IMR-90 (cell line): Measurements from ENCODE around the gene SH3RF2. TPM values are rescaled to one million over a fixed set of nuclear protein-coding genes. Genes with fewer than 3 reads are reported as not detected.

Source experiments
- ATAC-seq: fragments of 200-7000 bp; cut with Tn5 transposase; 2 replicates; pipeline ENCODE4 v1.9.1; 2020; ENCODE audit warnings: low read depth, mild to moderate bottlenecking, moderate library complexity
- Bru-seq: library from RNA; stranded (reverse); fragments of 400-500 nt; gene quantifications from one replicate; lab custom pipeline; 2021; lab: Mats Ljungman, UMichigan
- BruChase-seq, 2 experiments: library from RNA; stranded (reverse); fragments of 400-500 nt; gene quantifications; one replicate each; lab custom pipeline; 2021; lab: Mats Ljungman, UMichigan
- BruUV-seq: library from RNA; stranded (reverse); fragments of 400-500 nt; replicated peaks from 2 replicates; lab custom pipeline; 2021; lab: Mats Ljungman, UMichigan
- CTCF ChIA-PET: fragments of 300-600 bp; formaldehyde crosslinking; extraction: SDS; loops from one replicate; lab custom pipeline; 2021; ENCODE audit warnings: antibody characterized with exemption; lab: Yijun Ruan, JAX
- POLR2A ChIA-PET: fragments of 300-600 bp; sonication (Branson Sonifier 250); formaldehyde crosslinking; loops from one replicate; lab custom pipeline; 2022; ENCODE audit warnings: antibody characterized with exemption; ENCODE audit not compliant: unreplicated experiment; lab: Charles Lee
- DNase-seq: peaks from one replicate; pipeline ENCODE4 v3.0.0; 2013
- H2AFZ ChIP-seq: replicated peaks from 2 replicates; pipeline ENCODE3; 2013; ENCODE audit warnings: low read length, mild to moderate bottlenecking; ENCODE audit not compliant: poor library complexity
- H2AK5ac ChIP-seq: 2 replicates; pipeline ENCODE4 v1.6.1; 2013; ENCODE audit warnings: low read depth, low read length, inconsistent platforms
- H2AK9ac ChIP-seq: replicated peaks from 2 replicates; pipeline ENCODE3; 2013; ENCODE audit warnings: mild to moderate bottlenecking, low read depth, low read length, moderate library complexity; ENCODE audit not compliant: poor library complexity
- H2BK120ac ChIP-seq: 2 replicates; pipeline ENCODE4 v1.6.1; 2013; ENCODE audit warnings: low read depth, low read length, inconsistent platforms
- H2BK15ac ChIP-seq: 3 replicates; pipeline ENCODE4 v1.6.1; 2013; ENCODE audit warnings: low read depth, low read length, inconsistent platforms
- H2BK20ac ChIP-seq: 2 replicates; pipeline ENCODE4 v1.6.1; 2013; ENCODE audit warnings: low read depth, mild to moderate bottlenecking, inconsistent platforms, low read length, moderate library complexity
- H2BK5ac ChIP-seq: 2 replicates; pipeline ENCODE4 v1.6.1; 2013; ENCODE audit warnings: mild to moderate bottlenecking, low read depth, low read length, inconsistent platforms; ENCODE audit not compliant: poor library complexity, severe bottlenecking
- H3K14ac ChIP-seq: replicated peaks from 2 replicates; pipeline ENCODE4 v1.6.1; 2013; ENCODE audit warnings: low read depth, low read length, inconsistent platforms
- H3K18ac ChIP-seq: 2 replicates; pipeline ENCODE4 v1.6.1; 2013; ENCODE audit warnings: low read depth, low read length, control low read depth
- H3K23ac ChIP-seq: 2 replicates; pipeline ENCODE4 v1.6.1; 2013; ENCODE audit warnings: low read depth, low read length, inconsistent platforms
- H3K27ac ChIP-seq: 2 replicates; pipeline ENCODE4 v1.5.1; 2013; ENCODE audit warnings: mild to moderate bottlenecking, control low read depth, low read length; ENCODE audit not compliant: insufficient read depth
- H3K27me3 ChIP-seq: 2 replicates; pipeline ENCODE4 v1.6.1; 2013; ENCODE audit warnings: low read length; ENCODE audit not compliant: control insufficient read depth, insufficient read depth
- H3K36me3 ChIP-seq: 2 replicates; pipeline ENCODE4 v1.6.1; 2013; ENCODE audit warnings: low read length, mixed read lengths; ENCODE audit not compliant: control insufficient read depth, insufficient read depth
- H3K4ac ChIP-seq: 2 replicates; pipeline ENCODE4 v1.6.1; 2013; ENCODE audit warnings: low read depth, low read length, inconsistent platforms
- H3K4me1 ChIP-seq: 2 replicates; pipeline ENCODE4 v1.6.1; 2013; ENCODE audit warnings: low read length, mixed read lengths; ENCODE audit not compliant: control insufficient read depth, insufficient read depth
- H3K4me2 ChIP-seq: 2 replicates; pipeline ENCODE4 v1.6.1; 2013; ENCODE audit warnings: low read depth, mild to moderate bottlenecking, control low read depth, low read length, moderate library complexity
- H3K4me3 ChIP-seq: 2 replicates; pipeline ENCODE4 v1.5.1; 2013; ENCODE audit warnings: low read depth, mild to moderate bottlenecking, control low read depth, low read length, moderate library complexity; ENCODE audit not compliant: insufficient read depth
- H3K56ac ChIP-seq: 2 replicates; pipeline ENCODE4 v1.6.1; 2013; ENCODE audit warnings: low read length, inconsistent platforms; ENCODE audit not compliant: insufficient read depth; ENCODE audit errors: extremely low read depth
- H3K79me1 ChIP-seq, 2 experiments: 2 replicates each; pipeline ENCODE4 v1.6.1; 2013; ENCODE audit warnings: low read length in 2 of 2, inconsistent platforms in 1 of 2, low read depth in 1 of 2
- H3K9ac ChIP-seq: 2 replicates; pipeline ENCODE4 v1.6.1; 2013; ENCODE audit warnings: low read depth, low read length, control low read depth
- H3K9me1 ChIP-seq: 2 replicates; pipeline ENCODE4 v1.6.1; 2013; ENCODE audit warnings: low read length, inconsistent platforms; ENCODE audit not compliant: insufficient read depth
- H3K9me3 ChIP-seq: 2 replicates; pipeline ENCODE4 v1.6.1; 2013; ENCODE audit warnings: low read length; ENCODE audit not compliant: control insufficient read depth, insufficient read depth
- H4K20me1 ChIP-seq: 2 replicates; pipeline ENCODE4 v1.6.1; 2013; ENCODE audit warnings: low read length, inconsistent platforms; ENCODE audit not compliant: insufficient read depth
- H4K5ac ChIP-seq: 2 replicates; pipeline ENCODE4 v1.6.1; 2013; ENCODE audit warnings: mild to moderate bottlenecking, low read depth, low read length, control low read depth
- H4K8ac ChIP-seq, 2 experiments: 2 replicates each; pipeline ENCODE4 v1.6.1; 2013; ENCODE audit warnings: low read depth in 2 of 2, low read length in 2 of 2, control low read depth in 1 of 2, inconsistent platforms in 1 of 2
- H4K91ac ChIP-seq: 2 replicates; pipeline ENCODE4 v1.6.1; 2013; ENCODE audit warnings: low read depth, low read length, inconsistent platforms; ENCODE audit not compliant: insufficient read depth
- BHLHE40 ChIP-seq: fragments of 150-350 bp; IDR thresholded peaks from 2 replicates; pipeline ENCODE4 v1.6.1; 2016; ENCODE audit warnings: mild to moderate bottlenecking, low read depth, low read length
- FOS ChIP-seq: fragments of 150-350 bp; IDR thresholded peaks from 2 replicates; pipeline ENCODE4 v1.6.1; 2016; ENCODE audit warnings: low read depth, low read length
- MAFK ChIP-seq: IDR thresholded peaks from 2 replicates; pipeline ENCODE4 v1.6.1; 2012; ENCODE audit warnings: low read depth, low read length, improper control_type of control experiment
- MAZ ChIP-seq: IDR thresholded peaks from 2 replicates; pipeline ENCODE4 v1.6.1; 2012; ENCODE audit warnings: low read depth, mild to moderate bottlenecking, low read length, improper control_type of control experiment, moderate library complexity, borderline replicate concordance
- NFE2L2 ChIP-seq: fragments of 150-350 bp; IDR thresholded peaks from 2 replicates; pipeline ENCODE4 v1.6.1; 2016; ENCODE audit warnings: low read depth, mild to moderate bottlenecking, low read length
- POLR2A ChIP-seq: IDR thresholded peaks from 2 replicates; pipeline ENCODE4 v1.6.1; 2012; ENCODE audit warnings: mild to moderate bottlenecking, low read depth, low read length
- RAD21 ChIP-seq: IDR thresholded peaks from 2 replicates; pipeline ENCODE4 v1.6.1; 2012; ENCODE audit warnings: low read length, improper control_type of control experiment
- WGBS, 2 experiments: methylation state at CpG; one replicate each; pipeline versions ENCODE4 v1.1.5 to v1.1.7; 2013; ENCODE audit warnings: missing lambda C conversion rate in 2 of 2; ENCODE audit not compliant: insufficient read length in 1 of 2; ENCODE audit errors: extremely low coverage in 2 of 2; 5-methylcytosine and 5-hydroxymethylcytosine counted together
- dilution Hi-C: fragments of 300-500 bp; cut with HindIII; formaldehyde crosslinking; loops from one replicate; pipeline ENCODE4 v1.14.3; 2018; ENCODE audit warnings: low sequenced_read_pairs; ENCODE audit not compliant: unreplicated experiment
- in situ Hi-C: fragments of 300-500 bp; cut with MboI; formaldehyde crosslinking; loops from 3 replicates; pipeline ENCODE4 v1.14.3; 2019; ENCODE audit warnings: low sequenced_read_pairs, inconsistent platforms, mixed read lengths
- intact Hi-C: fragments of 100-400 bp; cut with micrococcal nuclease; formaldehyde crosslinking; loops from 2 replicates; pipeline ENCODE4 v1.10.0; 2022
- long read RNA-seq: library from polyadenylated mRNA; unstranded; transcript quantifications from one replicate; pipeline ENCODE4 v2.0.0, GENCODE V29; 2021; ENCODE audit not compliant: unreplicated experiment
- polyA plus RNA-seq, 3 experiments: library from polyadenylated mRNA; depleted of rRNA; stranded (reverse); fragments of >200 nt; gene quantifications; 2 replicates each; pipeline ENCODE4 v1.2.3, GENCODE V29; 2012; ENCODE audit warnings: low replicate concordance in 1 of 3
- total RNA-seq: library from RNA; depleted of rRNA; stranded (reverse); fragments of >200 nt; gene quantifications from 2 replicates; pipeline ENCODE4 v1.2.3, GENCODE V29; 2012; rRNA removed

Gene SH3RF2
- total RNA-seq (1.1 and 1.3 TPM in 2 replicates), polyA plus RNA-seq (2012; rRNA removed) (1.3 and 1.7 TPM in 2 replicates), Bru-seq, nascent RNA (percentile 38 among the genes with signal in this experiment), BruChase-seq, experiment 1, labeled RNA remaining after a 6-hour chase (percentile 26 among the genes with signal in this experiment), BruChase-seq, experiment 2, labeled RNA remaining after a 2-hour chase (percentile 28 among the genes with signal in this experiment)
- 0.49 and 0.74 TPM in 2 replicates for polyA plus RNA-seq (2012; cell fraction: cytosol; rRNA removed)
- 4.1 and 4.6 TPM in 2 replicates for polyA plus RNA-seq (2012; cell fraction: nucleus; rRNA removed; ENCODE audit: low replicate concordance)
- long read RNA-seq, partial matches to known transcripts = 1 of 2 reads
- long read RNA-seq, other reads (novel, unspliced or antisense) = 1 of 2 reads

GRCh38 chr5:145936401-145937131 lies at the start of gene SH3RF2:
Gene SH3RF2, plus strand, starts transcription at chr5:145936578. Its CDS starts 1,351 bp downstream, at chr5:145937929.
- H3K79me1 ChIP-seq = no peaks in the 10 kb centered on the region
- ChIA-PET CTCF (no interaction called here), POLR2A (no interaction called here)
- no peak within 1 kb of the TSS for H2BK15ac ChIP-seq
- BruUV-seq = no TSS peak
- intact Hi-C loops (no loop called here), dilution Hi-C loops (no loop called here), in situ Hi-C loops (no loop called here)
- H3K14ac ChIP-seq = peak within 1 kb of the TSS; percentile 51
- peak; percentile 93 for ATAC-seq
- no peaks in the 10 kb centered on the region for H3K9me1 ChIP-seq
- H2AFZ ChIP-seq = peak within 1 kb of the TSS; percentile 83
- peak; percentile 73 for DNase-seq
- H3K56ac ChIP-seq = no peak within 1 kb of the TSS
- no peaks in the 10 kb centered on the region for H3K9me3 ChIP-seq
- peak within 1 kb of the TSS; percentile 45 for H4K91ac ChIP-seq
- 0 out of 2 replicates have a peak within 1 kb of the TSS, but pooled peaks have one; percentile 3 for H2AK5ac ChIP-seq
- no peak within 1 kb of the TSS for H2BK5ac ChIP-seq
- H3K27ac ChIP-seq = no peak within 1 kb of the TSS; the same call in 1 of the 2 replicates
- peaks cover 8% of the 10 kb centered on the region for H3K4me1 ChIP-seq
- H3K4me3 ChIP-seq = peak within 1 kb of the TSS; percentile 45
- peak within 1 kb of the TSS in 1 of 2 experiments; percentile 77; a peak in 1 of 4 replicates for H4K8ac ChIP-seq
- 0% methylated on average over 12 of the region's 28 CpGs; no CpG with 5 or more reads in 1 of the 2 experiments for WGBS, 2 experiments
- H3K18ac ChIP-seq = peak within 1 kb of the TSS; percentile 1; the same call in 1 of the 2 replicates
- no peaks in the 10 kb centered on the region for H4K20me1 ChIP-seq
- no peaks in the 10 kb centered on the region for H3K36me3 ChIP-seq
- H3K9ac ChIP-seq = peak within 1 kb of the TSS; percentile 22; the same call in 1 of the 2 replicates
- no peaks in the 10 kb centered on the region for H3K27me3 ChIP-seq
- H3K4ac ChIP-seq = peak within 1 kb of the TSS; percentile 83
- TF ChIP-seq POLR2A (no peak), MAZ (peak; percentile 43; the same call in 1 of the 2 replicates), MAFK (no peak), FOS (no peak), BHLHE40 (no peak), NFE2L2 (no peak), RAD21 (no peak)
- H2BK20ac ChIP-seq = peak within 1 kb of the TSS; percentile 78
- peak within 1 kb of the TSS; percentile 90 for H2BK120ac ChIP-seq
- no peak within 1 kb of the TSS for H4K5ac ChIP-seq
- peak within 1 kb of the TSS; percentile 82 for H3K23ac ChIP-seq
- peak within 1 kb of the TSS; percentile 85 for H2AK9ac ChIP-seq
- peak within 1 kb of the TSS; percentile 74 for H3K4me2 ChIP-seq
